HG03097 (cell line): ENCODE measurements around the gene UTP14C.
"Not testable (repeated sequence)": the region's sequence is repeated elsewhere in the genome, so short reads cannot be mapped to it uniquely, and the experiment has no call there.

ENCODE experiments used
- ATAC-seq: cut with Tn5 transposase; IDR thresholded peaks from one replicate; pipeline ENCODE4 v1.9.1; 2021; ENCODE audit not compliant: unreplicated experiment, low FRiP score

UTP14C gene

GRCh38 chr13:52024481-52024880, at the start of gene UTP14C:
Gene UTP14C (plus strand): TSS chr13:52024691. CDS start chr13:52028805, 4,114 bp downstream.
- no peak for ATAC-seq

GRCh38 chr13:51976423-51976822, 48.1 kb upstream of the UTP14C start:
- no peak for ATAC-seq

GRCh38 chr13:51976890-51977289, 47.6 kb upstream of the UTP14C start:
- no peak for ATAC-seq

- ATAC-seq = no peak
Observed at GRCh38 chr13:51977625-51978024, 46.9 kb upstream of the UTP14C start.

GRCh38 chr13:51978796-51979556, 45.5 kb upstream of the UTP14C start:
- no peak for ATAC-seq

DNA sequence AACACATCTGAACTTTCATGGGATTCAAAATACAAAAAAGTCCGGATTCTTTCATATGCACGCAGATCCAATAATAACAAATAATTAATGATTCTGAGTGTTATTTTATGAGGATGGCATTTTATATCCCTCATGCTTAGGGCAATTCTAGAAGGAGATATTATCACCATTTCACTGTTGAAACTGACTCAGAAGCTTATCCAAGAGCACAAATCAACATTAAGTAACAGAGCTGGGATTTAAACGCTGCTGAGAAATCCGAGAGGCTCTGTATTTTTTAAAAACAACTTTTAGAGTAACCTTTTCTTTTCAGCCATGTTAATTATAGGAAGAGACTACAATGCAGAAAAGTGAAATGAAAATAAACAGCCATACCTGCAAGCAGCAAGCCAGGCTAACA, 43.6 kb upstream of the UTP14C start:
- no peak for ATAC-seq

DNA sequence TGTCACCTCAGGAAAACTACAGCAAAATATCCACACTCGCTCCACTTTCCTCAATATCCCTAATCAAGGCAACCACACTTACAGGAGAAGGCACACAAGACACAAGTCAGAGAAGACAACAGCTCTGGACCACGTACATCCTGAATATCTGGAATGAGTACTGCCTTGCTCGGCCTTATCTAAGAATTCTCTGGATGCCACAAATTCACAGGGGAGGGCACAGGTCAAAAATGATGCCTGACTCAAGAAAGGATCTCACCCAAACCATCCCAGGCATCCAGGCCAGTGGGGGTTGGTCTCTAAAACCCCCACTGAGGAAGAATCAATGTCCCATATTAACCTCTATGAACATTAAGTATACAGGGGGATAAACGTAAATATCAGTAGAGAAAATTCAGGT, 43.1 kb upstream of the UTP14C start:
- ATAC-seq = no peak

GRCh38 chr13:51983292-51983691, 41.2 kb upstream of the UTP14C start:
- not testable (repeated sequence) for ATAC-seq

- ATAC-seq = not testable (repeated sequence)
Observed at GRCh38 chr13:51984904-51985303, 39.6 kb upstream of the UTP14C start.

DNA sequence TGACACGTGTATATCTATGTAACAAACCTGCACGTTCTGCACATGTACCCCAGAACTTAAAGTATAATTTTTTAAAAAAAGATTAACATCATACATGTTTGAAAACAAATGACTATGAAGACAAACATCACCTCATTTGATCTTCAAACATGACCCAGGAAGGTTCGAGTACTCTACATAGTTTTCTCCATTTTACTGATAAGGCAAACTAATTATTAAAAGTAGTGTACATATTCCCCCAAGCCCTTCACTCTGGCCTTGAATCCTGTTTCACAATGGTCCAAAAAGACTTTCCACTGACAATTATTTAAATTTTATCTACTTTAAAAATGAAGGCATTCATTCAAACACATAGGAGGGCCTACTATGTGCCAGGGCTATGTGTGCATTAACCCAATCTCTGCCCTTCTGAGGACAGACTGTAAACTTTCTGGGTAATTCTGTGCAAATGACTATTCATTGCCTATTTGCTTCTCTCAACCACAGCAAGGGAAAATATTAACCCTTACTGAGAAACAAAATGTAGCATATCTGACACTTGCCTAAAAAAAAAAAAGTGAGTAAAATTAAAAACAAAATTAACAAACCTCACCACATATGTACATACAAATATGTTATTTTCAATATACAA, 35.4 kb upstream of the UTP14C start:
- no peak for ATAC-seq

GRCh38 chr13:51993713-51994112, 30.8 kb upstream of the UTP14C start:
- no peak for ATAC-seq

DNA sequence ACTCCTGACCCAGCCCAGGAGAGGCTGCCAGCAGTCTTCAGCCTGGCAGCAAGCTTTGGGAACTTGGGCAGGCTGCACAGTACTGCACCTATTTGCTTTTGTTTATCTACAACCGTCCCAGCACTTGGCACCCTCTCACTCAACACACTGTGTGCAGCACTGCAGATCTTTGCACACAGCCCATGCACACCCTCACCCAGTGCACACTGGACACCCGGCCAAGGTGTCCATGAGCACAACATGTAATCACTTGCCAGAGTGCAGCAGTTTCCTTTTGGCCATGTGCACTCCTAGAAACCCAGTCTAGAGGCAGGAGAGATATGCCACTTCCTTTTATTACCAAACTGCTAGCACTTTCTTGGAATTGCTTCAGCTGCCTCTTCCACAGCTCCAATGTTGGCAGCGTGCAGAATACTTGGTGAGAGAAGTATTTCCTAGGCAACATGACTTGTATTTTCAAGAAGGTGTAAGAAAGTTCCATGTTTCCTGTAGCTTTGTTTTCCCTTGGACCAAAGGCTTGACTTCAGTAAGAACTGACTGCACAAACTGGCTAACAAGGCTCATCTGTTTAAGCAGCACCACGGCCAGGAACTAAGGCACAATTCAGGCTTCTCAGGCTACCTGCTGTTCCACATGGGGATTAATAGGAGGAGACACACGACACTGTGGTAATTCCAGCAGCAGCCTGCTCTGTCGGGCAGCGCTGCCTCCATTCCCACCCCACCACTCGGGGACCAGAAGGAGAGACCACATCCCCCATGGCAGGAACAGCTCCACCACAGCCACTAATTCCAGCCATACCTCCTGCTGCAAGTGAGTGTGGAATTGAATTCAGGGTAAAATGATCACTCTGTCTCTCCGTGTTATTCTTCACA, 28.6 kb upstream of the UTP14C start:
- no peak for ATAC-seq

- no peak for ATAC-seq
Observed at GRCh38 chr13:51996641-51997040, 27.9 kb upstream of the UTP14C start.

DNA sequence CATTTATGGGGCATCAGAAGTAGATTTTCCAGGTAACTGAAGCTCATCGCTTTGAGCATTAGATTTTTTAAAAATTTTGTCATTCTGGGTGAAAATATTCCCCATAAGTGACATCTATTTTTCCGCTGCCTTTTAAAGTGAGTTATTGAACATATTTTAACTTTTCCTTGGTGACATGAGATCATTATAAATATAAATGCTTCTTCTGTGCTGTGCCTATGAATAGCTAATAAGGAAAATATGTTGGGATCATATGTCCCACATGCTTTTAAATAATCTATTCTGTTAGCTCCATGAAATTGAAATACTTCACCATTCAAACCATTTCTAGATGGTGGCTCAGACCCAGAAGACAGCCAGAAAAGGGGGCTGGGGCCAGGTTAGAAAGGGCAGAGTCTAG, 27.3 kb upstream of the UTP14C start:
- no peak for ATAC-seq

DNA sequence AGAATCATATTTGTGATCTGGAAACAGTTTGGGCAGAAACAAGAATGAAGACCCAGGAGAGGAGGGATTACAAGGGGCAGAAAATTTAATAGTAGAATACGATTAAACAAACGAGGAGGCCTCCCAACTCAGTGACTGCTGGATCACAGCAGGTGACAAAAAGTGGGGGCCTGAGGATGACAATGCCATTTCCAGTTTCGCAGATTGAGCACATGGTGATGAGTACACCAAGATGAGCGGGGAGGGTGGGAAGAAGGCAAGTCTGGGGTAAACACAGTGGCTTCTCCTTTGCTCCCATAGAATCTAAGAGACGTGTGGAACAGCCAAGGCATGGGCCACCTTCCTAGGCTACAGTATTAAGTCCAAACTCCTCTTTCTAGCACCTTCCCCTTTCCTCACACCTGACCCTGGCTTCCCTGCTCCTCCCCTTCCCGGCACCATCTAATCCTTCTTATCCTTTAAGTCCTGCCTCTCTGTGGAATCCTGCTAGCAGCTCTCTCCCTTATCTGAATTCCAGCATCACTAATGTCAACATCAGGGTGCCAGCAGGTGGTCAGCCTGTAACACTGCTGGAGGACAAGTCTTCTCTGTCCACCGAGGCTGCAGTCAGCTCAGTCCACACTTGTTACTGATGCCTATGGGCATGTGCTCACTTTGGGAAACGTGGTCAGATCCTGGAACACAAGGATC, 26.7 kb upstream of the UTP14C start:
- ATAC-seq = no peak

DNA sequence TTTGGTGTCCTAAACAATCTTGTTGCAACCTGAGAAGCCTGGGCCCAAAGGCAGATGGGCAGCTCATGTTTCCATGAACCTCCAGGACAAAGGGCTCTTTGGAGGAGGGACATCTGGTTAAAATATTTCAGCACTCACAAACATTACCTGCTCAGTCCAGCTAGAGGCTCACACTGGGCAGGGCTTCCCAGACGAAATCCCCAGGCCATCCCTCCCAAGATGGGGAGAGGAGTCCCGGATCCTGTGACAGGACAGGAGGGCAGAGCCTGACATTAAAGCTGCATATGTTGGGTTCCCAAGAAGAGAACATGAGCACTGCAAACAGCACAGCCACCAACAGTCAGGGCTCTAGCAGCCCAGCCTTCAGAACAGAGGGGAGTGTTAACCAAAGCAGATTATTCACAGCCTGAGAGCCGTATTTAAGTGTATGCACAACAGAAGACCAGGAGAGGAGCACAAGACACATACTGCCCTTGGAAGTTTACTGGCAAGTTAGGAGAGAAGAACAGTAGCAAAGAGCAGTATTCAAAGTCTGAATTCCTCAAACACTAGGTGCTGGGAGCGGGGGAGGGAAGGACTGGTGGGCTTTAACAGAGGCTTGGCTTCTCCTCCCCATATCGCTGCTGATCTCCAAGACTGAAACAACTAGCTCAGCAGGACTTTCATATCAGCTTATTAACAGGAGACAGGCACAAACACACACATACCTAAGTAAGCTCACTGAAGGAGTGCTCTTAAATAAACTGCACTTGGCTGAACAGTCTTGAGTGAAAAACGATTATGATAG, 25.6 kb upstream of the UTP14C start:
- ATAC-seq = no peak

GRCh38 chr13:51999510-51999911, 25.0 kb upstream of the UTP14C start:
- ATAC-seq = no peak

DNA sequence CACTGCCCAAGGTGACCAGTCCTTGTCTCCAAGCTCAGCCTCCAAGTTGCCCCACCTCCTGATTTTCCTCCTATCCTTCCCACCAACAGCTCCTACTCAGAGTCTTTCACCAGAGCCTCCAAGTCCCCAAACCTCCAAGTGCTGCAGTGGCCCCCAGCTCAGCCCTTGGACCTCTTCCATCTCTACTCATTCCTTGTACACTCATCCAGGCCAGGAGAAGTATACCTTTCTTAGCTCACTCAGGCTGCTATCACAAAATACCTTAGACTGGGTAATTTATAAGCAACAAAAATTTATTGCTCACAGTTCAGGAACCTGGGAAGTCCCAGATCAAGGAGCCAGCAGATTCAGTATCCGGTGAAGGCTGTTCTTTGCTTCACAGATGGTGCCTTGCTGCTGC, 24.6 kb upstream of the UTP14C start:
- ATAC-seq = no peak

GRCh38 chr13:52001120-52001731, 23.3 kb upstream of the UTP14C start:
- ATAC-seq = peak; percentile 59

DNA sequence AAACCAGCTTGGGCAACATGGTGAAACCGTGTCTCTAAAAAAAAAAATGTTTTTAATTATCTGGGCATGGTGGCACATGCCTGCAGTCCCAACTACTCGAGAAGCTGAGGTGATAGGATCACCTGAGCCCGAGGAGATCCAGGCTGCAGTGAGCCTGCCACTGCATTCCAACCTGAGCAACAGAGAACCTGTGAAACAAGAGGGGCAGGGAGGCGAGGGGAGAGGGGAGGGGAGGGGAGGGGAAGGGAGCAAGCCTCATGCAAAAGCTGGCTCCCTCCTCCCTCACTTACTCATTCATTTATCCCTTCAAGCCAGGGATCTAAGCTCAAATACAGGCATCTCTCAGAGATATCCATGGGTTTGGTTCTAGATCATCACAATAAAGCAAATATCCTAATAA, 22.1 kb upstream of the UTP14C start:
- ATAC-seq = no peak
